HG02970 (cell line): ENCODE data around the gene PCSK1N.
"Not testable (repeated sequence)": the region's sequence is repeated elsewhere in the genome, so short reads cannot be mapped to it uniquely, and the experiment has no call there.

Experiments
- ATAC-seq: cut with Tn5 transposase; IDR thresholded peaks from one replicate; pipeline ENCODE4 v1.9.1; 2021; ENCODE audit warnings: mild to moderate bottlenecking, moderate library complexity, moderate number of reproducible peaks; ENCODE audit not compliant: unreplicated experiment, low FRiP score

Gene PCSK1N

DNA sequence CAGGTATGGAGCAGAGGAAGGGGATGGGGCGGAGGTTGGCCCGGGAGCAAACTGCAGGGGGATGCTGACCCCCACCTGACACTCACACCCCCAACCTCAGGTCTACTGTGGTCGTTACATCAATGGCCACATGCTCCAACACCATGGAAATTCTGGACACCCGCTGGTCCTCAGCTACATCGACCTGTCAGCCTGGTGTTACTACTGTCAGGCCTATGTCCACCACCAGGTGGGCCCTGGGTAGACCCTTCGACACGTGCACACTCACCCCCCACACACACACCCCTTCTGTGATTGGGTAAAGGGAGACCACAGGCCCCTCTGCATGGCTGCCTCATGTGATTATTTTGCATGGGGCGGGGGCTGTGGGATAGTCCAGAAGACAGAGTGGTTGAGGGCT lies 11.3 kb downstream of the PCSK1N start:
- ATAC-seq: no peak

DNA sequence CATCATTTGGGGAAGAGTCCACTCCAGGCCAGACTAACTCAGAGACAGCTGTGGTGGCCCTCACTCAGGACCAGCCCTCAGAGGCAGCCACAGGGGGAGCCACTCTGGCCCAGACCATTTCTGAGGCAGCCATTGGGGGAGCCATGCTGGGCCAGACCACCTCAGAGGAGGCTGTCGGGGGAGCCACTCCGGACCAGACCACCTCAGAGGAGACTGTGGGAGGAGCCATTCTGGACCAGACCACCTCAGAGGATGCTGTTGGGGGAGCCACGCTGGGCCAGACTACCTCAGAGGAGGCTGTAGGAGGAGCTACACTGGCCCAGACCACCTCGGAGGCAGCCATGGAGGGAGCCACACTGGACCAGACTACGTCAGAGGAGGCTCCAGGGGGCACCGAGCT lies 12.4 kb downstream of the PCSK1N start:
- ATAC-seq: no peak

DNA sequence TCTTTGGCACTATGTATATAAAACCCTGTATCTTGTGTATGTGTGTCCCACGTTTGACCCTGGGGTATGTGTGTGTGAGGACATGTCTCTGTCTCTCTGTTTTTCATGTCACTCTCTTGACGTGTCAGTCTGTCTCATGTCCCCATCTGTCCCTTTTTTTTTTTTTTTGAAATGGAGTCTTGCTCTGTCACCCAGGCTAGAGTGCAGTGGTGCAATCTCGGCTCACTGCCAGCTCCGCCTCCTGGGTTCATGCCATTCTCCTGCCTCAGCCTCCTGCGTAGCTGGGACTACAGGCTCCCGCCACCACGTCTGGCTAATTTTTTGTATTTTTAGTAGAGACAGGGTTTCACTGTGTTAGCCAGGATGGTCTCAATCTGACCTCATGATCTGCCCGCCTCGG lies 16.0 kb downstream of the PCSK1N start:
- not testable (repeated sequence) for ATAC-seq

DNA sequence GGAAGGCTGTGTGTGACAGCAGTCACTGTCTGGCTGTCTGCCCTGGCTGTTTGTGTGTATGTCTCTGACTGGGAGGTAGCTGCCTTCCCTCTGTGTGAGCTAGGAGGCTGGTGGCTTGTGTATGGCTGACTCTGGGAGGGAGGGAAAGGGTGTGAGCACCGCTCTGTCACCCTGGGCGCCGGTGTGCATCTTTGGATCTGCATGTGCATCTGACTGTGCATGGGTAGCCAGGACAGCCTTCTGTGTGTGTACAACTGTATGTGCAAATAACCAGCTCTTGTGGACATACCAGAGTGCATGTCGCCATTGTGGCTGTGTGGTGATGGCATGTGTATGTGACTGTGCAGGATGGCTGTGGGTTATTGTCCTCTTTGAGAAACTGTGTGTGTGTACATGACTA lies 16.5 kb downstream of the PCSK1N start:
- no peak for ATAC-seq

DNA sequence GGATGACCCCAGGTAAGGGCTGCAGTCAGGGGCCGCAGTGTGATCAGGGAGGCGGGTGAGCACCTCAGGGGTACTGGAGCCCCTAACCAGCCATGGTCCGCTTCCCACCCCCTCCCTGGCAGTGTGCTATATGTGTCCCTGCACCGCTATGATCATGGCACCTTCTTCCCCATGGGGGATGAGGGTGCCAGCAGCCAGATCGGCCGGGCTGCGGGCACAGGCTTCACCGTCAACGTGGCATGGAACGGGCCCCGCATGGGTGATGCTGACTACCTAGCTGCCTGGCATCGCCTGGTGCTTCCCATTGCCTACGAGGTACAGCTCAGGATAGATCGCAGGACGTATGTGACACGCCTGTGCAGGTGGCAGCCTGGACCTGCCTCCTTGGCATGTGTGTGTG lies 17.3 kb downstream of the PCSK1N start:
- ATAC-seq: no peak

DNA sequence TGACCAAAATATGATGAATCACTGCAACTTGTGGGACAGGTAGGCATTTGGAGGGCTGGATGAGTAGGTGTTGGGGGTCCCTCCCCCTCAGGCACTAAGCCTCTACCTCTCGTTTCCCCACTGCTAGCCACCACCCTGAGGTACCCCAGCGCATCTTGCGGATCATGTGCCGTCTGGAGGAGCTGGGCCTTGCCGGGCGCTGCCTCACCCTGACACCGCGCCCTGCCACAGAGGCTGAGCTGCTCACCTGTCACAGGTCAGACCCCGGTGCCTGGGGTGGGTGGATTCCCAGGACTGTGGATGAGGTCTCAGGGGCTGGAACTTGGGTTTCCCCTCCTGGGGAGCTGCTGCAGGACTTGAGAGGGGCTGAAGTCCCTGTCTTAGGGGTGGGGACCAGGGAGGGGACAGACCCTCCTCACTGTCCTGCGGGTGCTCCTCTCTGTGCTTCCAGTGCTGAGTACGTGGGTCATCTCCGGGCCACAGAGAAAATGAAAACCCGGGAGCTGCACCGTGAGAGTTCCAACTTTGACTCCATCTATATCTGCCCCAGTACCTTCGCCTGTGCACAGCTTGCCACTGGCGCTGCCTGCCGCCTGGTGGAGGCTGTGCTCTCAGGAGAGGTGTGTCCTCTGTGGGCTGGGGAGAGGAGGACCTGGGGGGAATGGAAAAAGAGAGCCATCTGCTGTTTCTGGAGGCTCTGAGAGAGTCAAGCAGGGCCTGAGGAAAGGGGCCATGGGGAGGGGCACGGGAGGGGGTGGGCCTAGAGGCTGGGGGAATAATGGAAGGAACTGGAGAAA lies 19.2 kb downstream of the PCSK1N start:
- ATAC-seq: no peak

DNA sequence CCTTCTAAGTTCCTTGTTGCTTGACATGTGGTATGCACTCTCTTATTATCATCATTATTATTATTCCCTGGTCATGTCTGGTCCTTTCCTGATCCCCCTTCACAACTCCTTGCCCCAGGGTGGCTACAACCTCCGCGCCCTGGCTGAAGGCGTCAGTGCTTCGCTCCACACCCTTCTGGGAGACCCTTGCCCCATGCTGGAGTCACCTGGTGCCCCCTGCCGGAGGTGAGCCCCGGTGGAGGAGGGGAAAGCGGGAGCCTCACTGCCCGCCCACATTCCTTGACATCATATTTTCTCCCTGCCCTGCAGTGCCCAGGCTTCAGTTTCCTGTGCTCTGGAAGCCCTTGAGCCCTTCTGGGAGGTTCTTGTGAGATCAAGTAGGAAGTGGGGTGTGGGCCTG lies 20.1 kb downstream of the PCSK1N start:
- ATAC-seq: no peak

DNA sequence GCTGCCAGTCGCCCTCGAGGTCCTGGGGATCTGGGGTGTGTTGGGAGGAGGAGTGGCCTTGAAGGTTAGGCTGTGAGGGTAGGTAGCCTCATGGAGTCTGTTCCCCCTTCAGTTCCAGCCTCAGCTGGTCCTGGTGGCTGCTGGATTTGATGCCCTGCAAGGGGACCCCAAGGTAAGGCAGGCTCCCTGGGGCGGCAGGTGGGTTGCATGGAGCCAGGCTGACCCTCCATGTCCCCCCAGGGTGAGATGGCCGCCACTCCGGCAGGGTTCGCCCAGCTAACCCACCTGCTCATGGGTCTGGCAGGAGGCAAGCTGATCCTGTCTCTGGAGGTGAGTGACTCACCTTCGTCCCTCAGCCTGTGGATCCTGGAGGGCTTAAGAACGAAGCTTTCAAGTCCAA lies 20.7 kb downstream of the PCSK1N start:
- ATAC-seq: no peak

DNA sequence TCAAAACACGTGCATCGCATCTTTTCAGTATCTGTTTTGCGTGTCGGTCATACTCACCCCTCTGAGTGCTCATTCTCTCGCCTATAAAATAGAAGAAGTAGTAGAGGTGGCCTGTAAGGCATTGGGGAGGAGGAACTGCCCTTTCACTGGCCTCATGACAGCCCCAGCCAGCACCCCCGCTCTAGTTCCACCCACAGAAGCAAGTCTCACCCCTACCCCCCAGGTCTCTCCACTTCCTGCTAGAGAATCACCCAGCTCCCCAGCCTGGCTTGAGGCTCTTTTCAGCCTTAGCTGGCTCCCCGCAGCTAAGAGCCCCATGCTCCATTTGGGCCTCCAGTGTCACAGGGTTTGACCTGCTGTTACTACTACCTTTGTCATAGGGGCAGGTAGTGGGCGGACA lies 21.8 kb downstream of the PCSK1N start:
- ATAC-seq: no peak

DNA sequence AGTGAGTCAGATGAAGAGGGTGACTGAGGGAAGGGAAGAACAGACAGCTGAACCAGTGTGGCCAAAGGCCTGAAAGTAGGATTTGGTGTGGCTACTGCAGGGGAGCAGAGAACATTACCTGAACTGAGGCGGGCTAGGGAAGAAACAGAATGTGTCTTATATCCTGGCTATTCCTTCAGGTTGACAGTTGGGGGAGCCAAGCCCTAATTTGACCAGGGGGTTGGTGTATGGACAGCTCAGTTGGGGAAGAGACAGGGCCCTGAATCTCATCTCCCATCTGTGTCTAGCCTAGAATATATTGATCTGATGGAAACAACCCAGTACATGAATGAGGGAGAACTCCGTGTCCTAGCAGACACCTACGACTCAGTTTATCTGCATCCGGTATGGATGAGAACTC lies 29.3 kb downstream of the PCSK1N start:
- ATAC-seq: no peak

DNA sequence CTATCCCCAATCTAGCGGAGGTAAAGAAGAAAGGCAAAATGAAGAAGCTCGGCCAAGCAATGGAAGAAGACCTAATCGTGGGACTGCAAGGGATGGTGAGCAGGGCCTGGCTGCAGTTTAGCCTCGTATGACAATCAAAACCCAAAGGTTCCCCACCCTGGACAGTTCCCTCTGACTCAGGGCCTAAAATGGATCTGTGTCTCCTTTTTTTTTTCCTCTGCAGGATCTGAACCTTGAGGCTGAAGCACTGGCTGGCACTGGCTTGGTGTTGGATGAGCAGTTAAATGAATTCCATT lies 32.6 kb downstream of the PCSK1N start:
- no peak for ATAC-seq

DNA sequence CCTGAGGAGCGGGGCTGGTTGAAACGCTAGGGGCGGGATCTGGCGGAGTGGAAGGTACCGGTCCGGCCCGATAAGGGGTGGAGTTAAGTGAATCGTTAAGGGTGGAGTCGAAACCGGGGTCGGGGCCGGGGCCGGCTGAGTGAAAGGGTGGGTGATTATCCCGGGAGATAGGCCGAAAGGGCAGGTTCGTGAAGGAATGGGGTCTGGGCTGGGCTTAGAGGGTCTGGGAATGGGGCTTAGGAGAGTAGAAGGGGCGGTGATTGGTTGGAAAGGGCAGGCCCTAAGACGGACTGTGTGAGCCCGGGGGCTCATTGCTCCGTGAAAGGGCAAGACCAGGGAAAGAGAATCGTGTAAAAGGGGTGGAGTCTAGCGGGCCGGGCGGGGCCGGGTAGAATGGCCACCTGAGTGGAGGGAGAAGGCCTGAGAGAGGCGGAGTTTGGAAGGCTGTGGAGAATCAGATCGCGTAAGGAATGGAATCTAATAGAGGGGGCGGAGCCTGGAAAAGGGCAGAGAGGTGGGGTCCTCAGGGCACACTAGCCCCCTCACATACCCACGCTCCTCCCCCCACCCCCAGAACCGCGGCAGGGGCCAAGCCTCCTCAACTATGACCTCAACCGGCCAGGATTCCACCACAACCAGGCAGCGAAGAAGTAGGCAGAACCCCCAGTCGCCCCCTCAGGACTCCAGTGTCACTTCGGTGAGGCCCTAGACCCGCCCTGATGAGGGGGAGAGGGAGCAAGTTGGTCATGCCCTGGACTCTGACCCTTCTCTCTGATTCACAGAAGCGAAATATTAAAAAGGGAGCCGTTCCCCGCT lies 33.1 kb downstream of the PCSK1N start:
- peak; percentile 31 for ATAC-seq

DNA sequence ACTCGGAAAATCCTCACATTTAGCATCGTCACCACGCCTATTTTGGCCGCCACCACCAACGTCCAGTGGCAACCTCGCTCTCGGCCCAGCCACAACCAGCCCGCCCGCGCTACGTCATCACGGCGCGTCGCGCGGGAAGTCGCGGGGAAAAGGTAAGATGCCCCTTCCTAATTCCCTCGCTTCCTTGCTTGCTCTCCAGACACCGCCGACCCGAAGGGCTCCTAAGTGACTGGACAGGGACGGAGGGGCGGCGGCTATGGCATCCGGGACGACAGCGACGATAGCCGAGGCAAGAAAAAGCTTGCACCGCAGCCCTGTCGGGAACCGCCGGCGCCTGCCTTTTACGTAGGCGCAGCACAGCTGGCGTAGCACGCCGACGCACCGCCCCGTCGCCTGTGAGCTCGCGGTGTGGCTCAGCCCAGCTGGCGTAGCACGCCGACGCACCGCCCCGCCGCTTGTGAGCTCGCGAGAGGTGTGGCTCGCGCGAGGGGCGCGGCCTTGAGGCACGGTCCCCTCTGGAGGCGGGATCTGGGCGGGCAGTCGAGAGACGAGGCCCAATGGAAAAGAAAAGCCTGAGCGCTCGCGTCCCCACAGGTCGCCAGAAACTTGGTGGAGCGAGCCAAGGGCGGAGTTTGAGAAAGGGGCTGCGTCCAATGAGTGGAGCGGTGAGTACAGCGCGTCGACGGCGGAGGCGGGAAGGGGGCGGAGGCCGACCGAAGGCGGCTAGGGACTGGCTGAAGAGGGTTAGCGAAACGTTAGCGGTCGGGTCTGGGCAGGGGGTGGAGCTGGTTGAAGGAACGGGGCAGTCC lies 33.9 kb downstream of the PCSK1N start, which contains the start of gene HDAC6:
Gene HDAC6, plus strand, starts transcription at position 788 of the 809 bp plus-strand sequence. CDS start 626 bp downstream, outside the sequence.
- ATAC-seq: peak; percentile 80

DNA sequence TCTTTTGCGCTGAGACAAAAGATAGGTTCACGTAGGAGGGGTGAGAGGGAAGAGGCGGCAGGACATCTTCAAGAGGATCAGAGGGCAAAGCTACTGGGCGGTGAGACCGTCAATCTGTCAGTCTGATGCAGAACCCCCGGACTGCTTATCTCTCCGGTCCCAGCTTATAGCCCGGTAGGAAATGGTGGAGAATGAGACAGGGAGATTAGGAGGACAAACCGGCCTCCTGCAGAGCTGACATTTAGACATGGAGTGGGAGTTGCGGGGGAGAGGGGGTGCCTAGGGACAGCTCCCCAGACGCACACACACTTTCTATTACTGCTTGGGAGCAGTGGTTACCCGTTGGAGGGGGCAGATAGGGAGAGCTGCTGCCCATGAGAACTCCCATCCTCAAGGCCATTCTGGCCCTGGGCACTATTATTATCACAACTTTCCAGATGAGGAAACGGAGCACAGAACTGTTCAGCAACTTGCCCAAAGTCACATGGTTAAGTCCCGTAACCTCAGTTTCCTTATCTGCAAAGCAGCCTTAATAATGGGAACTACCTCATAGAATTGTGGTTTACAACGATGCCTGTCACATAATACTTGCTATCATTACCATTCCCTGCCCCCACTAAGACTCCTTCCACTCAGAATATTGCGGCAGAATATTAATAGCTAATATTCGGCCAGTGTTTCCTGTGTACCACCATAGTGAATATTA lies 34.7 kb downstream of the PCSK1N start:
- ATAC-seq: no peak

DNA sequence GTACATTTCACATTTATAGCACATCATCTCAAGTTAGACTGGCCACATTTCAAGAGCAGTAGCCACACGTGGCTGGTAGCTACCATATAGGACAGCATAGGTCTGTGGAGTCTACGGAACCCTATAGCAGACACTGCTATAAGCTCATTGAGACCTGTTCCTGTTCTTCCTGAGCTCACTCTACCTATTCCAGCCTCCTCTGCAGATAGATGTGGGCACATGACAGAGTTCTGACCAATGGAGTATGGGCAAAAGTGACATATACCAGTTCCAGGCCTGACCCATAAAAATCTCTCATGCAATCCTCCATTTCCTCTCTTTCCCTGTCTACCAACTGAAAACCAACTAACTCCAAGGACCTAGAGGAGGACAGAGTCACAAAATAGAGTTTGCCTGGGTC lies 37.1 kb downstream of the PCSK1N start:
- ATAC-seq: no peak

DNA sequence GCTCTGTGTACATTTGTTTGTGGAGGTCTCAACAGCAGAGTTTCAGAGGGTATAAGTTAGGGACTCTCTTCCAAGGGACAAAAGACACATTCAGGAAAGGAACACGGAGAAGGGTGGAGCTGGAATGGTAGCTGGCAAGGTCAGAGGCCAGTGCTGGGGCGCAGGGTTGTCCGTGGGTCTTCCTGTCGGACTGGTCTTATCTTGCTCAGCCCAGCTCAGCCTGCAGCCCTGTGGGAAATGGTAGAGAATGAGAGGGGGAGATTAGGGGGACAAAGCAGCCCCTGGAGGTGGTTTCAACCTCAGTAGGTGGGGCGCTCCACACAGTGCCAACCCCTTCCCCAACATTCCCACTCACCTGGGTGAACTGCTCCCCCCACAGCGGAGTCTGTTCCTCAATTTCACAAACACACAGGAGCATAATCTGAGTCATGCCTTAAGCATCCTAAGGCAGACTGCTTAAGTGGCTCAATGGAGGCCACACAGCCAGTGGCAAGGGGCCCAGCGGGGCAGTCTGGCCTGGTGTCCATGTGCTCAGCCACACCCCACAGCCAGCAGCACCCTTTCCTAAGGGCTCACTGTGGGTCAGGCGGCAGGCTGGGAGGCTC lies 40.4 kb downstream of the PCSK1N start:
- ATAC-seq: no peak

DNA sequence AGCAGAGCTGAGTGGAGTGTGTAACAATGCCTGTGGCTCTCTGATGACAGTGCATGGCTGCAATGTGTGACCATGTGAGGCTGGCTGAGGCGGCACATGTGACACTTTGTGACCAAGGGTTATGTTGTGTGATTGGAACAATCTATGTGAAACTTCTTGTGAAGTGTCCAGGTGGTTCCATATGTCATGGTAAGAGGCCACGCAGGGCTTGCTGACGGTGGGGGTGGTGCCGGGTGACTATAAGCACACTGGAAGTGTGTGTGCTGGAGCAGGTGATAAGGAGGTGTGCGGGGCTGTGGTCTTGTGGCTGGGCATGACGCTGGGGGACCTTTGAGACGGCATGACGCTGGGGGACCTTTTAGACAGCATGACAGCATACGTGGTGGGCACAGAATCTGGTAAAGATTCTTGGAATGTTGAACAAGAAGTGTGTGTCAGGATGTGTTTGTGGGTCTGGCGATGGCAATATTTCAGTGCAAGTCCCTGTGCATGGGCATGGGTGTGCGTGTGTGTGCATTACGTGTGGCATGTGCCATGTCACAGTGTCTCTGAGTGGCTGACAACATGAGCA lies 41.0 kb downstream of the PCSK1N start:
- ATAC-seq: no peak

DNA sequence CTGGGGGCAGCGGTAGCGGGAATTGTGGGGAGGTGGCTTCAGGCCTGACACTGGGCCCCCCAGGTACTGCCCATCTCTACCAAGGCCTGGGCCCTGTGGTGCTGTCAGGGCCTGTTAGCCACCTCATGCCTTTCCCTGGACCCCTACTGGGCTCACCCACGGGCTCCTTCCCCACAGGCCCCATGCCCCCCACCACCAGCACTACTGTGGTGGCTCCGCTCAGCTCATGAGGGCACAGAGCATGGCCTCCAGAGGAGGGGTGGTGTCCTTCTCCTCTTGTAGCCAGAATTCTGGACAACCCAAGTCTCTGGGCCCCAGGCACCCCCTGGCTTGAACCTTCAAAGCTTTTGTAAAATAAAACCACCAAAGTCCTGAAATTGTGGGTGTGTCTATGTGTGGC lies 41.5 kb downstream of the PCSK1N start:
- no peak for ATAC-seq

DNA sequence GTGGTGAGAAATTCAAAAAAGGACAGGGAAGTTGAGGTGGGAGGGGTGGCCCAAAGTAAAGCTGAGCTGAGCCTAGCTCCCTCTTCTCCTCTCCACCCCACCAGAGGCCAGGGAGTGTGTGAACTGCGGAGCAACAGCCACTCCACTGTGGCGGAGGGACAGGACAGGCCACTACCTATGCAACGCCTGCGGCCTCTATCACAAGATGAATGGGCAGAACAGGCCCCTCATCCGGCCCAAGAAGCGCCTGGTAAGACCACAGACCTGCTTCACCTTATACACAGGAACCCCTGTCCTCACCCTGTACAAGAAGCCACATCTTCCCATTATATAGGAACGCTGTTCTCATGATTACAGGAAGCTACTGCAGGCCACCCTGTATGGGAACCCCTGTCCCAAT lies 43.2 kb downstream of the PCSK1N start:
- no peak for ATAC-seq
